Mesenchymal stem cell (in vitro differentiated cells and primary cell): ENCODE measurements around the gene ZNF45.
A peak's percentile ranks its signal among the peaks of the same experiment; 100 is the strongest.

Experiments
- DNase-seq: peaks from one replicate; pipeline ENCODE4 v3.0.0-alpha.2; 2013
- H2AFZ ChIP-seq: one replicate; pipeline ENCODE4 v1.6.1; 2013; ENCODE audit warnings: low read depth, mild to moderate bottlenecking, control low read depth, inconsistent platforms, low read length, moderate library complexity
- H2AK5ac ChIP-seq: 2 replicates; pipeline ENCODE4 v1.6.1; 2013; ENCODE audit warnings: low read length, moderate library complexity, mild to moderate bottlenecking, inconsistent platforms; ENCODE audit not compliant: severe bottlenecking
- H2BK120ac ChIP-seq: one replicate; pipeline ENCODE4 v1.6.1; 2013; ENCODE audit warnings: low read depth, mild to moderate bottlenecking, inconsistent platforms, low read length, moderate library complexity
- H2BK12ac ChIP-seq, 2 experiments: one replicate each; pipeline ENCODE4 v1.6.1; 2013; ENCODE audit warnings: inconsistent platforms in 2 of 2, low read length in 2 of 2, mild to moderate bottlenecking in 2 of 2, moderate library complexity in 2 of 2, control low read depth in 1 of 2
- H2BK15ac ChIP-seq: one replicate; pipeline ENCODE4 v1.6.1; 2013; ENCODE audit warnings: mild to moderate bottlenecking, low read depth, inconsistent platforms; ENCODE audit not compliant: poor library complexity, severe bottlenecking
- H2BK5ac ChIP-seq: 2 replicates; pipeline ENCODE4 v1.6.1; 2013; ENCODE audit warnings: low read depth, mild to moderate bottlenecking, low read length, control low read depth, inconsistent platforms; ENCODE audit not compliant: poor library complexity, severe bottlenecking
- H3K14ac ChIP-seq, 2 experiments: one replicate each; pipeline ENCODE4 v1.6.1; 2013; ENCODE audit warnings: inconsistent platforms in 2 of 2, low read length in 2 of 2, control low read depth in 1 of 2, mild to moderate bottlenecking in 1 of 2, moderate library complexity in 1 of 2
- H3K18ac ChIP-seq, 2 experiments: one replicate each; pipeline ENCODE4 v1.6.1; 2013; ENCODE audit warnings: inconsistent platforms in 2 of 2, low read length in 2 of 2, control low read depth in 1 of 2, low read depth in 1 of 2, mild to moderate bottlenecking in 1 of 2
- H3K23ac ChIP-seq, 2 experiments: one replicate each; pipeline ENCODE4 v1.6.1; 2013; ENCODE audit warnings: inconsistent platforms in 2 of 2, low read length in 2 of 2, mild to moderate bottlenecking in 2 of 2, moderate library complexity in 2 of 2, control low read depth in 1 of 2
- H3K27ac ChIP-seq: 2 replicates; pipeline ENCODE4 v1.5.1; 2013; ENCODE audit warnings: mild to moderate bottlenecking, moderate library complexity, low read length, control low read depth, inconsistent platforms; ENCODE audit not compliant: poor library complexity, severe bottlenecking
- H3K27me3 ChIP-seq, 2 experiments: 2 replicates each; pipeline versions ENCODE4 v1.6.1 to v1.7.0; 2013; ENCODE audit warnings: low read length in 2 of 2, mild to moderate bottlenecking in 2 of 2, moderate library complexity in 2 of 2, control low read depth in 1 of 2, inconsistent platforms in 1 of 2; ENCODE audit not compliant: control insufficient read depth in 1 of 2, insufficient read depth in 1 of 2
- H3K36me3 ChIP-seq, 2 experiments: 2 replicates each; pipeline versions ENCODE4 v1.6.1 to v1.7.0; 2013; ENCODE audit warnings: low read length in 2 of 2, control low read depth in 1 of 2, inconsistent platforms in 1 of 2, low read depth in 1 of 2, mild to moderate bottlenecking in 1 of 2; ENCODE audit not compliant: insufficient read depth in 2 of 2, control insufficient read depth in 1 of 2
- H3K4ac ChIP-seq, 2 experiments: one replicate each; pipeline ENCODE4 v1.6.1; 2013; ENCODE audit warnings: inconsistent platforms in 2 of 2, low read length in 2 of 2, mild to moderate bottlenecking in 2 of 2, moderate library complexity in 2 of 2, control low read depth in 1 of 2, low read depth in 1 of 2
- H3K4me1 ChIP-seq: 2 replicates; pipeline ENCODE4 v1.6.1; 2013; ENCODE audit warnings: low read depth, low read length, control low read depth; ENCODE audit not compliant: control insufficient read depth, insufficient read depth
- H3K4me2 ChIP-seq: 2 replicates; pipeline ENCODE4 v1.6.1; 2013; ENCODE audit warnings: low read length, mild to moderate bottlenecking, inconsistent platforms; ENCODE audit not compliant: poor library complexity, severe bottlenecking
- H3K4me3 ChIP-seq, 2 experiments: 2 replicates each; pipeline versions ENCODE4 v1.5.1 to v1.7.0; 2013; ENCODE audit warnings: low read length in 2 of 2, mild to moderate bottlenecking in 2 of 2, control low read depth in 1 of 2, low read depth in 1 of 2; ENCODE audit not compliant: insufficient read depth in 1 of 2
- H3K79me1 ChIP-seq: replicated peaks from 2 replicates; pipeline ENCODE4 v1.6.1; 2013; ENCODE audit warnings: mild to moderate bottlenecking, control low read depth, low read length, inconsistent platforms; ENCODE audit not compliant: poor library complexity, severe bottlenecking
- H3K9ac ChIP-seq: 2 replicates; pipeline ENCODE4 v1.7.0; 2013; ENCODE audit warnings: mild to moderate bottlenecking, low read length, moderate library complexity
- H3K9me3 ChIP-seq: 2 replicates; pipeline ENCODE4 v1.7.0; 2013; ENCODE audit warnings: mild to moderate bottlenecking, low read length; ENCODE audit not compliant: control insufficient read depth
- H4K8ac ChIP-seq: one replicate; pipeline ENCODE4 v1.6.1; 2013; ENCODE audit warnings: inconsistent platforms, mild to moderate bottlenecking, low read length, moderate library complexity
- H4K91ac ChIP-seq: one replicate; pipeline ENCODE4 v1.6.1; 2013; ENCODE audit warnings: mild to moderate bottlenecking, low read length, inconsistent platforms
- WGBS: methylation state at CpG from one replicate; pipeline ENCODE4 v1.1.7; 2013; ENCODE audit warnings: mixed read lengths; 5-methylcytosine and 5-hydroxymethylcytosine counted together

The ZNF45 gene

GRCh38 chr19:43905897-43906296, 29.2 kb downstream of the ZNF45 start:
- peaks cover 7% of the 10 kb centered on the region for H3K4me1 ChIP-seq
- H3K79me1 ChIP-seq = peaks cover 3% of the 10 kb centered on the region
- H3K4ac ChIP-seq = no peak overlapping the region
- no peak overlapping the region for H3K9ac ChIP-seq
- no peak overlapping the region for H4K91ac ChIP-seq
- no peak overlapping the region for H3K4me3 ChIP-seq
- no peak overlapping the region for H4K8ac ChIP-seq
- no peak overlapping the region for H3K14ac ChIP-seq
- H2AK5ac ChIP-seq = no peak overlapping the region
- no peaks in the 10 kb centered on the region for H3K36me3 ChIP-seq
- H2BK15ac ChIP-seq = no peak overlapping the region
- DNase-seq = no peak
- no peak overlapping the region for H2AFZ ChIP-seq
- peaks cover 67% of the 10 kb centered on the region for H3K9me3 ChIP-seq
- no CpG with 5 or more reads among the region's 5 CpGs for WGBS
- no peak overlapping the region for H2BK5ac ChIP-seq
- no peak overlapping the region for H3K23ac ChIP-seq
- H2BK120ac ChIP-seq = no peak overlapping the region
- no peak overlapping the region for H3K27ac ChIP-seq
- no peak overlapping the region for H2BK12ac ChIP-seq
- no peaks in the 10 kb centered on the region for H3K27me3 ChIP-seq
- no peak overlapping the region for H3K4me2 ChIP-seq
- no peak overlapping the region for H3K18ac ChIP-seq

DNA sequence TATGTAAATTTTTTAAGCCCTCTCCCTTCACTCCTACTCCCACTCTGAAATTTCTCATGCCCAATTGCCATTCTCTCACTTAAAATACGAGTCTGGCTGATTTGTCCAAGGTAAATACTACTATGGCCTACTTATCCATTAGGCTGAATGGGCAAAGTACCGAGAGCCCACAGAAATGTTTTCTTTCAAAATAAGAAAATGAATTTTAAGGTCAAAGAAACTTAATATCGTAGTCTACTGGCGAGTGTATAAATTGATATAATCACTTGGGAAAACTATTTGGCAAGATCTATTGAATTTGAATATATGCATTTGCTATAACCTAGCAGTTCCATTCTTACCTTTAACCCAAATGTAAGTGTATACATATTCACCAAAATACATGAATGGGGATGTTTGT, 32.7 kb downstream of the ZNF45 start:
- Histone ChIP-seq H3K27ac (no peak overlapping the region), H3K4me2 (no peak overlapping the region), H3K27me3 (no peaks in the 10 kb centered on the region), H3K79me1 (peaks cover 4% of the 10 kb centered on the region), H2BK12ac (no peak overlapping the region), H2AFZ (no peak overlapping the region), H3K18ac (no peak overlapping the region), H3K4me3 (peak overlapping the region in 1 of 2 experiments; percentile 92), H2BK15ac (no peak overlapping the region), H3K36me3 (peaks cover 0 to 21% of the 10 kb centered on the region in 2 experiments), H2BK5ac (no peak overlapping the region), H3K4ac (no peak overlapping the region), H4K91ac (no peak overlapping the region), H3K23ac (no peak overlapping the region), H3K9me3 (peaks cover 60% of the 10 kb centered on the region), H3K14ac (no peak overlapping the region), H3K9ac (no peak overlapping the region), H3K4me1 (peaks cover 7% of the 10 kb centered on the region), H2AK5ac (no peak overlapping the region), H2BK120ac (no peak overlapping the region), H4K8ac (no peak overlapping the region)
- WGBS = 20% methylated on average over 1 of the region's 4 CpGs
- no peak for DNase-seq

GRCh38 chr19:43901395-43902390, 33.4 kb downstream of the ZNF45 start:
- Histone ChIP-seq H3K4me2 (peak overlapping the region; percentile 74), H2BK5ac (no peak overlapping the region), H3K79me1 (peaks cover 4% of the 10 kb centered on the region), H3K9me3 (peaks cover 62% of the 10 kb centered on the region), H3K9ac (peak overlapping the region; percentile 85), H2AFZ (peak overlapping the region; percentile 89), H2BK120ac (no peak overlapping the region), H4K8ac (peak overlapping the region; percentile 89), H3K4me1 (peaks cover 7% of the 10 kb centered on the region), H3K18ac (peak overlapping the region in 1 of 2 experiments; percentile 25), H3K4me3 (peak overlapping the region; percentile 68 to 92), H2BK12ac (no peak overlapping the region), H3K27ac (peak overlapping the region; percentile 10), H3K14ac (peak overlapping the region in 1 of 2 experiments; percentile 84), H3K27me3 (no peaks in the 10 kb centered on the region), H4K91ac (peak overlapping the region; percentile 27), H2AK5ac (no peak overlapping the region), H2BK15ac (no peak overlapping the region), H3K4ac (peak overlapping the region in 1 of 2 experiments; percentile 63), H3K36me3 (peaks cover 2 to 28% of the 10 kb centered on the region in 2 experiments), H3K23ac (no peak overlapping the region)
- 28% methylated on average over 38 of the region's 39 CpGs for WGBS
- peak; percentile 89 for DNase-seq

DNA sequence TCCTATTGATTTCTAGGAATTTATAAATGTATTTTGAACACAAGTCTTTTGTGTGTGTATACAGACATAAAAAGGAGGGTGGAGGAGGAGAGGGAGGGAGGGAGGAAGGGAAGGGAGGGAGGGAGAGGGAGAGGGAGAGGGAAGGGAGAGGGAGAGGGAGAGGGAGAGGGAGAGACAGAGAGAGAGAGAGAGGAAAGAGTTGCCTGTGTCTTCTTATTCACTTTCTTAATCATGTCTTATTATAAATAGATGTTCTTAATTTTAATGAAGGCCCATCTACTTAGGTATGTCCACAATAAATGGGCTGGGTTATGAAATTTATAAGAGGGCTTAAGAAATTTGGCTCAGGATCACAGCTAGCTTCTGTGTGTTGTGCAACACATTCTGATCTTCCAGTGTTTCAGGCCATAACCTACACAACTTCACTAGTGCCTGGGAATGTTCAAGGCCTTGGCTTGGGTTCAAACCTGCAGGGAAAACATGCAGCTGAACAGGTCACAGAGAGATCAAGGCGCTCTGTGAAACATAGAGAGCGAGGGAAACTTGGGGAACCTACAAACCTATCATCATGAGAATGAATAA, 39.3 kb downstream of the ZNF45 start:
- Histone ChIP-seq H3K36me3 (peaks cover 4 to 31% of the 10 kb centered on the region in 2 experiments), H3K9me3 (peaks cover 76% of the 10 kb centered on the region), H2BK5ac (no peak overlapping the region), H3K27me3 (no peaks in the 10 kb centered on the region), H3K4me2 (no peak overlapping the region), H2BK15ac (no peak overlapping the region), H3K4ac (no peak overlapping the region), H3K14ac (no peak overlapping the region), H3K4me3 (no peak overlapping the region), H4K8ac (no peak overlapping the region), H2AFZ (no peak overlapping the region), H3K18ac (no peak overlapping the region), H3K9ac (no peak overlapping the region), H2BK12ac (no peak overlapping the region), H3K79me1 (peaks cover under 1% of the 10 kb centered on the region), H3K23ac (no peak overlapping the region), H4K91ac (no peak overlapping the region), H2BK120ac (no peak overlapping the region), H3K4me1 (no peaks in the 10 kb centered on the region), H2AK5ac (no peak overlapping the region), H3K27ac (no peak overlapping the region)
- DNase-seq = no peak
- WGBS = 75% methylated on average over 1 of the region's 2 CpGs
